OCI-LY3 (cell line): Measurements from ENCODE around the gene S1PR2.

Source experiments
- EZH2phosphoT487 ChIP-seq: fragments of 200-600 bp; shearing (Covaris generic); IDR thresholded peaks from 2 replicates; pipeline ENCODE4 v1.6.1; 2018; ENCODE audit warnings: antibody characterized with exemption, mixed run types, low read depth
- TF ChIP-seq, protein P1 (sequence below): fragments of 200-600, 300-600 bp; sonication (generic); IDR thresholded peaks from 2 replicates; pipeline ENCODE4 v1.5.1; 2014; ENCODE audit warnings: antibody characterized with exemption, low read length, low read depth

GRCh38 chr19:10278935-10279334 lies 47.8 kb upstream of the S1PR2 start:
- TF ChIP-seq, protein P1, sequence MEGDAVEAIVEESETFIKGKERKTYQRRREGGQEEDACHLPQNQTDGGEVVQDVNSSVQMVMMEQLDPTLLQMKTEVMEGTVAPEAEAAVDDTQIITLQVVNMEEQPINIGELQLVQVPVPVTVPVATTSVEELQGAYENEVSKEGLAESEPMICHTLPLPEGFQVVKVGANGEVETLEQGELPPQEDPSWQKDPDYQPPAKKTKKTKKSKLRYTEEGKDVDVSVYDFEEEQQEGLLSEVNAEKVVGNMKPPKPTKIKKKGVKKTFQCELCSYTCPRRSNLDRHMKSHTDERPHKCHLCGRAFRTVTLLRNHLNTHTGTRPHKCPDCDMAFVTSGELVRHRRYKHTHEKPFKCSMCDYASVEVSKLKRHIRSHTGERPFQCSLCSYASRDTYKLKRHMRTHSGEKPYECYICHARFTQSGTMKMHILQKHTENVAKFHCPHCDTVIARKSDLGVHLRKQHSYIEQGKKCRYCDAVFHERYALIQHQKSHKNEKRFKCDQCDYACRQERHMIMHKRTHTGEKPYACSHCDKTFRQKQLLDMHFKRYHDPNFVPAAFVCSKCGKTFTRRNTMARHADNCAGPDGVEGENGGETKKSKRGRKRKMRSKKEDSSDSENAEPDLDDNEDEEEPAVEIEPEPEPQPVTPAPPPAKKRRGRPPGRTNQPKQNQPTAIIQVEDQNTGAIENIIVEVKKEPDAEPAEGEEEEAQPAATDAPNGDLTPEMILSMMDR, result no peak
- no peak for TF ChIP-seq EZH2phosphoT487
